HG03442 (cell line): ENCODE results near the gene TAS1R1.

Experiments
- ATAC-seq: cut with Tn5 transposase; IDR thresholded peaks from one replicate; pipeline ENCODE4 v1.9.1; 2021; ENCODE audit warnings: mild to moderate bottlenecking, moderate library complexity; ENCODE audit not compliant: unreplicated experiment

The TAS1R1 gene

GRCh38 chr1:6570987-6571386 lies 15.9 kb downstream of the TAS1R1 start:
- no peak for ATAC-seq

GRCh38 chr1:6572653-6573383 lies 17.7 kb downstream of the TAS1R1 start:
- no peak for ATAC-seq

GRCh38 chr1:6574025-6574620 lies 19.0 kb downstream of the TAS1R1 start:
- no peak for ATAC-seq

- ATAC-seq, result no peak
Measured at GRCh38 chr1:6574818-6575217, 19.7 kb downstream of the TAS1R1 start.

- no peak for ATAC-seq
Measured at GRCh38 chr1:6577831-6578525, 22.9 kb downstream of the TAS1R1 start.

- ATAC-seq, result no peak
Measured at GRCh38 chr1:6578624-6579373, 23.7 kb downstream of the TAS1R1 start.

- ATAC-seq, result peak; percentile 97
Measured at GRCh38 chr1:6579374-6580118, 24.4 kb downstream of the TAS1R1 start, which contains the start of gene ZBTB48. TSS of gene ZBTB48 (plus strand) at chr1:6579994. CDS start at chr1:6580610, 616 bp downstream.

- no peak for ATAC-seq
Measured at GRCh38 chr1:6580119-6580592, 25.0 kb downstream of the TAS1R1 start.

GRCh38 chr1:6580593-6581409 lies 25.7 kb downstream of the TAS1R1 start:
- ATAC-seq, result no peak

- no peak for ATAC-seq
Measured at GRCh38 chr1:6581561-6582305, 26.6 kb downstream of the TAS1R1 start.

- ATAC-seq, result no peak
Measured at GRCh38 chr1:6582370-6582769, 27.3 kb downstream of the TAS1R1 start.

GRCh38 chr1:6584126-6585080 lies 29.3 kb downstream of the TAS1R1 start:
- ATAC-seq, result no peak

- ATAC-seq, result no peak
Measured at GRCh38 chr1:6585081-6585722, 30.1 kb downstream of the TAS1R1 start.

GRCh38 chr1:6585841-6586240 lies 30.7 kb downstream of the TAS1R1 start:
- no peak for ATAC-seq

- ATAC-seq, result no peak
Measured at GRCh38 chr1:6586404-6586816, 31.3 kb downstream of the TAS1R1 start.

- no peak for ATAC-seq
Measured at GRCh38 chr1:6587261-6588005, 32.3 kb downstream of the TAS1R1 start.
